ENCODE measurements around the gene YPEL2.

DNA sequence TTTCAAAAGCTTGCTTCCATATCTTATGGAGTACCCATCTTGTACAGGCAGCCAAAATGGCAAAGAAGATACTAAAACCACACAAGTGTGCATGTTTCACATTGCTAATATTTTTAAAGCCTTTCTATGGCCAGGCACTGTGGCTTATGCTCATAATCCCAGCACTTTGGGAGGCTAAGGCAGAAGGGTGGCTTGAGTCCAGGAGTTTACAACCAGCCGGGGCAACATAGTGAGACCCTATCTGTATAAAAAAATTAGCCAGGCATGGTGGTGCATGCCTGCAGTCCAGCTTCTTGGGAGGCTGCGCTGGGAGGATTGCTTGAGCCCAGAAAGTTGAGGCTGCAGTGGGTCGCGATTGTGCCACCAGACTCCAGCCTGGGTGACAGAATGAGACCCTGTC, 71.3 kb downstream of the YPEL2 start:
- TF ChIP-seq, protein P1, sequence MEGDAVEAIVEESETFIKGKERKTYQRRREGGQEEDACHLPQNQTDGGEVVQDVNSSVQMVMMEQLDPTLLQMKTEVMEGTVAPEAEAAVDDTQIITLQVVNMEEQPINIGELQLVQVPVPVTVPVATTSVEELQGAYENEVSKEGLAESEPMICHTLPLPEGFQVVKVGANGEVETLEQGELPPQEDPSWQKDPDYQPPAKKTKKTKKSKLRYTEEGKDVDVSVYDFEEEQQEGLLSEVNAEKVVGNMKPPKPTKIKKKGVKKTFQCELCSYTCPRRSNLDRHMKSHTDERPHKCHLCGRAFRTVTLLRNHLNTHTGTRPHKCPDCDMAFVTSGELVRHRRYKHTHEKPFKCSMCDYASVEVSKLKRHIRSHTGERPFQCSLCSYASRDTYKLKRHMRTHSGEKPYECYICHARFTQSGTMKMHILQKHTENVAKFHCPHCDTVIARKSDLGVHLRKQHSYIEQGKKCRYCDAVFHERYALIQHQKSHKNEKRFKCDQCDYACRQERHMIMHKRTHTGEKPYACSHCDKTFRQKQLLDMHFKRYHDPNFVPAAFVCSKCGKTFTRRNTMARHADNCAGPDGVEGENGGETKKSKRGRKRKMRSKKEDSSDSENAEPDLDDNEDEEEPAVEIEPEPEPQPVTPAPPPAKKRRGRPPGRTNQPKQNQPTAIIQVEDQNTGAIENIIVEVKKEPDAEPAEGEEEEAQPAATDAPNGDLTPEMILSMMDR (IDR thresholded peaks at IDR 0.05; ENCODE audit: insufficient read depth, low read length, poor library complexity, severe bottlenecking): no peak
- TF ChIP-seq EZH2phosphoT487 (conservative IDR thresholded peaks at IDR 0.05; ENCODE audit: low read length): no peak

Data from SU-DHL-6 (cell line).